Measurements from ENCODE around the gene KRT33A.

Gene KRT33A

DNA sequence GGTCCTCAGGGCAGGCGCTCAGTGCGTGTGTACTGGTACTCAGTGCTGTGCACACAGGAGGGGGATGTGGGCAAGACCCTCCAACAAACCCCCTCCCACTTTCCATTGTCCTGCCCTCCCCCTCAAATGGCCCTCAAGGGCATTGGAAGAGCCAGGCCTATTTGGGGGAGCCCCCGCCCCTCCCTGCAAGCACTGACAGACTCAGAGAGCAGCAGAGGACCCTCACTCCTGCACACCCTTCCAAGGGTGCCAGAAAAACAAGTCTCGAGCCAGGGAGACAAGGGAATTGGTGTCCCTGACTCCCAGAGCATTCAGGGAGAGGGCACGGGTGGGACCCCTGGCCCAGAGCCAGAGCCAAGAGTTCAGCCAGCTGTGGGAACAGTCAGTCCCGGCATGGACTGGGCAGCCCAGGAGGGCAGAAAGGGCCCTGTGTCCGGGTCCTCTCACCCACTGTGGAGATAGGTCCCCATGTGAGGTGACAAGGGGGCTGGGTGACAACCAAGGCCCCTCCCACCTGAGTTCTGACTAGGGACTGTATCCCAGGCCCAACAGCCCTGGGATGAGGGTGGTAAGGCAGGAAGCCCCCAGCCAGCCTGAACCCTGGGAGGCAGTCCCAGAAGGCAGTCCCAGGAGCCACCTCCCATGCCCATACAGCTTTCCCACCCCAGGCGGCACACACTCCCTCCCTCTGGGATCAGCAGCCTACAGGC lies 23.1 kb downstream of the KRT33A start:
- no peak for DNase-seq

DNA sequence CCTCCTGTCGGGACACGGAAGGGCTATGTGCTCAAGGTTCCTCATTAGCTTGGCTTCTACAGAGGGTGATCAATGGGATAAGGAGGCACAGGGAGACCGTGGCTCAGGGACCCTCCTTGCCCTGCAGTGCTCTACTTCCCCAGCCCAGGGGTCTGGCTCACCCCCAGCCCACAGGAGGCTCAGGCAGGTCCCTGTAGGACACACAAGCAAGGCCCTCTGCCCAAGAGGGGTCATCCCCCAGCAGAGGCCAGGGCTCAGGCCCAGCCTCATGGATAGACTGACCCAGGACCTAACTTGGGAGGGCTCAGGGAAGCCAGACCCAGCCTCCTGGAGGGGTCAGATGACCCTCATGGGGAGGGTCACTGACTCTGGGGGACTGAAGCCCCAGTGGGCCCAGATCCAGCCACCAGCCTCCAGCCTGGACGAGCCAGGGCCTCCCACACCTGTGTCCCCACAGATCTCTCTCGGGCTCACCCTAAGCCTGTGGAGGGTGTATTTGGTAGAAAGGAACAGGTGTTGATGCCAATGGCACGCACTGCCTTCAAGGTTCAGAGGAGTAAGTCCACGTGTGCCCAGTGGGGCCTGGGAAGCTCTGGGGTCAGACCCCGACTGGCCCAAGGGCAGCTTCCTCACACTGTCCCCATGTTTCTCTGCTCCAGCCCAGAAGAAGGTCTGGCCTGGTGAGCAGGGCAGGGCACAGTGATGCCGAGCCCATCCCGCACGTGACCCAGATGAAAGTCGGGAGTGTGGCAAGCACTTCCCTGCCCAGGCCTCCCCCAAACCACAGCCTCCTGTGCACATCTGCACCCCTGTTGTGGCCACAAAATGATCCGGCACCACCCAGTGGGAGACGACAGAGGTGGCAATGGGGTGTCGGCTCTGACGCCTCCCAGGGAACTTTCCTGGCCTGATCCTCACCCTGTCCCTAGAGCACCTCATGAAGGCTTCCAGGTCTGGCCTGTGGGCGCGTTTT lies 24.2 kb downstream of the KRT33A start:
- no peak for DNase-seq

DNA sequence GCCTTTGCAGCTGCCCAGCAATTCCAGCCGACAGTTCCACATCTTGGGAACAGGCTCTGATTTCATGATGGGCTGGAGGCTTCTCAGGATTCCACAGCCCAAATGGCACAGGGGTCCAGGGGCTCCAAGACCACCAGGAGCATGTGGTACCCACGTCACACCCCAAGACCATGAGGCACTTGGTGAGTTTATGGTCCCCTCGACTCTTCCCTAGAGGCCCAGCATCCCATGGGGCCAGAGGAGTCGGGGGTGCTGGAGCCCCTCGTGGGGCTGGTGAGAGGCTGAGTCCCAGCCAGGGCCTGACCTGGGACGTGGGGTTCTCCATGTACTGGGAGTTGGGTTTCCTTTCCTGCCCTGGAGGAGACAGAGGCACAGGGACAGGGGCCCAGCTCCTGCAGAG lies 25.0 kb downstream of the KRT33A start:
- no peak for DNase-seq

DNA sequence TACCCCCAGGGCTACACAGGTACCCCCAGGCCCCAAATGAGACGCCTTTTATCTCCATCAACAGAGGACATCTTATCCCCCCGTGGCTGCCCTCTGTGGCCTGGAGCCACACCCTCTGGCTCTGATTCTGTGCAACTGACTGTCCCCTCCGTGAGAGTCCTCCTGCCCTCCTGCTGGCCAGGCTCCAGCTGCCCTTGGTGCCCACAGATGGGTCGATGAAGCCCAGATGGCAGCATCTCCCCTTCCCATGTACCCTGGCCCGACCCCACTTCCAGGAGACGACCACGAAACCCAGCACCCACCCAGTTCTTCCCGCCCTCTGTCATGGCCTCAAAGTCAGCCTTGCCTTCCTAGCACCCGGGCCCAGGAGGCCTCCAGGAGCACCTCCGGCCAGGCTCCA lies 25.5 kb downstream of the KRT33A start:
- DNase-seq: no peak

DNA sequence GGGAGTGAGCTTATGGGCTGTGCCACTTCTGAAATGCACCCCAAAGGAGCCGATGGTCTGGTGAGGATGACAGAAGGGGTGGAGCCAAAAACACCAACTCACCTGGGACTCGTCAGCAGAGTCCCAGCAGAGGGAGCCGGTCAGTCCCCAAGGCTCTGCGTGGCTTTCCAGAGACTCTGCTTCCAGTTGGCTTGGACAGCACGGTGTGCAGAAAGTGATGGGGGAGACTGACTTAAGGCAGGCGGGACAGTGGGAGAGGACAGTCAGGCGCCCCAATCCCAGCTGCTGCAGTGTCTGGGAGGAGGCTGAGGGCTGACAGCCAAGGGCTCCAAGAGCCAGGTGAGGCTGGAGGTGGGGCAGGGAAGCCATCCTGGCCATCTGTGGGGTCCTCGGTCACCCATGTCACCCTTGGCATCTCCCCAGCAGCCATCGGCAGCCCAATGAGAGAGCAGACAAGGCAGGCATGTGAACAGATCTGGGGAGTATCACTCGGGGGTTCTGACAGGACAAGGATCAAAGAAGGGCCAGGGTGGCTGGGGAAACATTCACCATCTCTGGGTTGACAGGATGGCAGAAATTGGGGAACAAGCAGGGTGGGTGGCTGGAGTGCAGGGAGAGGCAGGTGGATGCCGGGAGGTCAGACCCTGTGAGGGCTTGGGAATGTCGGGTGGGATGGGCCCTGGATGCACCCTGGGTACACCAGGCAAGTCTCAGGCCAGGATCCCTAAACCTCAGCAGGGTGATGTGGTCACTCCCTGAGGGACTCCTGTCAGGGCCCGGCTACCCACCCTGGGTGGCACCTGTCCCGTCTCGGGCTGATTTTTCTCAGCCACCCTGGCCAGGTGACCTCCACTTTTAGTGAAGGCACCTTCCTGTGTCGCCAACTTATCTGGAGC lies 26.2 kb downstream of the KRT33A start:
- peak; percentile 5 for DNase-seq

DNA sequence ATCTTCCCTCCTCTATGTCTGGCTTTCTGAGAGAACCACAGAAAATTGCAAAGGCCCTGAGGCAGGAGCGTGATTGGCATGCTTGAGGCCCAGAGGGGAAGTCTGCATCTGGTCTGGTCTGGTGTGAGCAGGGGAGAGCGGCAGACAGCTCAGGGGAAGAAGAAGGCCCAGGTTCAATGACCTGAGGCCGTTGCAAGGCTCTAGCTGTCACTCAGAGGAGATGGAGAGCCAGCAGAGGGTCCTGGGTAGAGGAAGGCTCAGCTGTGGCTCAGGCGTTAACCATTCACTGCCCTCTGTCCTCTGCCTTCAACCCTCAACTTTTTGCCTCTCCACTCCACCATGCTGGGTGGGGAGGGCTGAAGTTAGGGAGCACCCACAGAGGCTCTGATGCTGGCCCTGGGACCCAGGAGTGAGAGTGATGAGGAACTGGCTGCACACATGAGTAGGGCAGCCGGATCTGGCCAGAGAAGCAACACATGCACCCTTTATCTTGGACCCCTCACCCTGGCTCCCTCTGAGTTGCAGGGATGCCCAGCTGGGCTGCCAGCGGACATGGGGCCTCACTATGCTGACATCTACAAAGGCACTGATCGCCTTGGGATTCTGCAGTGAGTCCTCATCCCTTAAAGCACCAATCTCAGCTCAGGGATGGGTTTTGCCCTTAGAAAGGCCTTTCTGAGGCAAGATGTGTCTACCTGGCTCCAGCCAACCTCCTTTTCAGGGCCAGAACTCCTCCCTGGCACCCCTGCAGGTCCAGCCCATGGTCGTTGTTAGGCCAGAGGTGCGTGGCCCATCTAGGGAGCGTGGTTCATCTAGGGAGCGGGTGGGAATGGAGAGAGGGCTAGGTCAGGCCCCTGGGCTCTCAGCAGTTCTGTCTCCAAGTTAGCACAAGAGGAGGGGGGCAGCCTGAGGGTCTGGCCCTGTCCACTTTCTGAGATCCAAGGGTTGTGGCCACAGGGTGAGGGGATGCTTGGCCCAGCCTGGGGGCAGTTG lies 27.4 kb downstream of the KRT33A start:
- no peak for DNase-seq

DNA sequence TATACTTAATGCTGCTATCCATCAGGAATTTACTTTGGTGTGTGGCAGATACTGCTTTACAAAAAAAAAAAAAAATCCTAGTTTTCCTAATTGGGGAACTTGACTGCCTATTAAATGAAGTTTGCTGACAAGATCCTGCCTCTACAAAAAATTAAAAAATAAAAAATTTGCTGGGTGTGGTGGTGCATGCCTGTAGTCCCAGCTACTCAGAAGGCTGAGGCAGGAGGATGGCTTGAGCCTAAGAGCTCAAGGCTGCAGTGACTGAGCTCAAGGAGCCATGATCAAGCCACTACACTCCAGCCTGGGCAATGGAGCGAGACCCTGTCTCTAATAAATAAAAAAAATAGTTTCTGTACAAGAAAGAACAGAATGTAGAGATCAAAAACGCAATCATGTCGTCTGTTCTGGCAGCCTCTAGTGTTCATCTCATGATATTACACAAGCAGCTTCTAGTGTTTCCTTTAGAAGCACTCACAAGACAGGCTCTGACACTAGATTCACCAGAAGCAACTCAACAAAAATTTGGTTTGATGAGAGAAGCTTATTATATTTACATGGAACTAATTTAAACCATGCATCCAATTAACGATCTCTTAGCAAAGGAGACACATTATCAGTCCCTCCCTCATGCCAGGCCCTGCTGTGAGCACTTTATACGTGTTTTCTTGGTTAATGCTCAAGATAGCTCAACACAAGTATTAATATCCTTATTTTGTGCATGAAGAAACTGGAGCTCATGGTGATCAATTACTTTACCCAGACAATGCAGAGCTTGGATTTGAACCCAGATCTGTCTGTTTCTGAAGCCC lies 28.3 kb downstream of the KRT33A start:
- peak; percentile 75 for DNase-seq

DNA sequence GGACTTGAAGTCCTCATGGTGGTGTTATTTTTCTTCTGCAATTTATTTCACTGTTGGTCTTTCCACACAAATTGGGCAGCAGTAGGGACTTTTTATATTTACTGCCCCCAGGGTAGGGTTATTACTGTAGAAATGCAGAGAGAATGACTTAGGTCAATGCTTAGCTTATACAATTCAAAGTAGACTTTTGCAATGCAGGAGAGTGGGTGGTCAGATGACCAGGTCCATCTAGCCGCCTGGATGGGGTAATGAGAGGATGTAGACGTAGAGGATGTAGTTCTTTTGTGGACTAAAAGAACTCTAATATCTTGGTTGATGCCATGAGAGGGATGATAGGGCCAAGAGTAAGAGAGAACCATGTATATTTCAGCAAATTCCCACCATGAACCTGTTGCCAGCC lies 32.4 kb downstream of the KRT33A start:
- DNase-seq: no peak

DNA sequence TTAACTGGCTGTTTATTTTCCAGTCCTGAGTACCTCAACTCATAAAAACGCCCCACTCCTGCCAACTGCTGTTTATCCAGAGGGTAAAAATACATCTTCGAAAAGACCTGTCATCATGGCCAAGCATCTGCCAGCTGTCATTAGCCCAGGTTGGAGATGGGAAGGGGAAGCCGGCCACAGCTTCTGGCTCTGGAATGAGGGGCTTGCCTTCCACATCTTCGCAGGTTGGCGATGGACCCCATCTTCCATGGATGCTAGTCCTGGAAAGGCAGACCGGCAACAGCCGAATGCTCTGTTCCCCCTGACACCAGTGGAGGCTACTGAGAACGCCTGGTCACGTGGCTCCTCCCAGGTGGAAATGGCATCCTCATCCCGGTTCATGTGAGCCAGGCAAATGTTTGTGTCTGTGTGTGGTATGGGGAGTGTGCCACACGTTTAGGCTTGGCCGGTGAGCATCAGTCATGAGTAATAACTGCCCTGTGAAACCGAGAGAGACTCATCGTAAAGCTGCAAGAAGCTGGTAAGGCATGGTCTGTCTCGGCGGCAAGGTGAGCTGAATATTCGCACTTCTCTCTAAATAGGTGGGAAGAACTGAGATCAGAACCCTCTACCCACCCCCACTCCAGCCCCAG lies 34.7 kb downstream of the KRT33A start:
- DNase-seq: no peak

DNA sequence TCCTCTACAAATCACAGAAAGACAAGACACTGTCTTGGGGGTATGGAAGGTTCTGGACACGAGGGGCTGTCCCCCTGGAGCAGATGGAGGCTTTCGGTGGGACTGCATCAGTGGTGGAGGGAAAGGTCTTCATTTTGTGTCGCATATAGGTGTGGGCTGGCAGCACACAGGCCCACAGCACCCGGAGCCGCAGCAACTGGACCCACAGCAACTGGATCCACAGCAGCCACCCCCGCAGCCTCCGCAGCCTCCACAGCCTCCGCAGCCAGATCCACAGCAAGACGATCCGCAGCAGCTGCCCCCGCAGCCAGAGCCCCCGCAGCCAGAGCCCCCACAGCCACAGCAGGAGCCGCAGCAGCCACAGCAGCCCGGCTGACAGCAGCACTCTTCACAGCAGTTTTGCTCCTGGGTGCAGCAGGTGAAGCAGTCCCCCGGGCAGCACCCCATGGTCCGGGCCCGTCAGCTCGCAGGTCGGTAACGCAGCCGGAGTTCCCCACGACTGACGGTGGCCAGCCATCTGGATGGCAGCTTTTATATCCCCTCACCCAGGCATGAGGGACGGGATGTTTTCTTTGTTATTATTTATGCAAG lies 35.3 kb downstream of the KRT33A start, which contains the start of gene KRTAP17-1:
Gene KRTAP17-1 (minus strand): TSS at position 507 of the 591 bp plus-strand sequence. CDS start 60 bp downstream, at position 447.
- no peak for DNase-seq

DNA sequence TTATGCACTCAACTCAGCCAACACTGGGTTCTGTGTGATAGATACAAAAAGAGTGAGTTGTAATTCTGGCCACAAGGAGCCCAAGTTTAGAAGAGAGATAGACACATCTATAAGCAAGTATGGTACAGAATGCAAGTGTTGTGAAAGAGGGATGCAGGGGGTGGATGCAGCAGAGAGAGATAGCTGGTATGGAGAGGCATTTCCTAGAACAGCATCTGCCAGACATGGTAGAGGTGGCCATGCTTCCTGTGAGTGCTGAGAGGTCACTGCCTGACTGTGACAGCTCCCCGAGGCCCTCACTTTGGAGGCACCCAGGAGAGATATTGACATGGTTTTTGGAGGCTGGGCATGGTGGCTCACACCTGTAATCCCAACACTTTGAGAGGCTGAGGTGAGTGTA lies 39.5 kb downstream of the KRT33A start:
- no peak for DNase-seq

DNA sequence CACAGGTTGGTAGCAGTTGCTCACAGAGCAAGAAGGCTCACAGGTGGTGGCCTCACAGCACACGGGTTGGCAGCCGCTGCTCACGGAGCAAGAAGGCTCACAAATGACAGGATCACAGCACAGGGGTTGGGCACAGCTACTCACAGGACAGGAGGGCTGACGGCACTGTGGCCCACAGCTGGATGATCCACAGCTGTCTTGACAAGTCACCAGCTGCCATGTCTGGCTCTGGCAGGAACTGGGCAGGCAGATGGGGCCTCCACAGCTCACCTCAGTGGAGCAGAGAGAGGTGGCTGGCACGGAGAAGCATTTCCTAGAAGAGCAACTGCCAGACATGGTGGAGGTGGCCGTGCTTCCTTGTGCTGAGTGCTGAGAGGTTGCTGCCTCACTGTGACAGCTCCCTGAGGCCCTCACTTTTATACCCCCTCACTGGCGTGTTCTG lies 41.7 kb downstream of the KRT33A start, which contains the start of gene KRTAP16-1:
Gene KRTAP16-1 (minus strand): TSS at position 392 of the 442 bp plus-strand sequence. CDS start 56 bp downstream, at position 336.
- no peak for DNase-seq

DNA sequence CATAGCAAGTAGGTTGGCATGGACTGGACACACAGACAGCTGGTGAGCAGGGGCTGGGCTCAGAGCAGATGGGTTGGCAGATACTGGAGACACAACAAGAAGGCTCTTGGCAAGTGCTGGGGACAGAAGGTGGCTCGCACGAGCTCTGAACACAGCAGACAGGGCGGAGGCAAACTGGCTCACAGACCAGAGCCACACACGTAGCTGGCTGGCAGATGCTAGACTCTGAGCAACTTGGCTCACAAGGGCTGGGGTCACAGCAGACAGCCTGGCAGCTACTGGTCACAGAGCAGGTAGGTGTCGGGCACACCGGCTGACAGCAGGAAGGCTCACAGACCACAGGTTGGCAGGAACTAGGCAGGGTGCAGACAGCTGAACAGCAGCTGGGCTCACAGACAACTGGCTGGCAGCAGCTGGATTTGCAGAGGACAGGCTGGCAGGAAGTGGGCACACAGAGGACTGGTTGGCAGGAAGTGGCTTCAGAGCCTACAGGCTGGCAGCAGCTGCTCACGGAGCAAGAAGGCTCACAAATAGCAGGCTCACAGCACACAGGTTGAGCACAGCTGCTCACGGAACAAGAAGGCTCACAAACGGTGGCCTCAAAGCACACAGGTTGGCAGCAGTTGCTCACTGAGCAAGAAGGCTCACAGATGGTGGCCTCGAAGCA lies 42.2 kb downstream of the KRT33A start:
- no peak for DNase-seq

DNA sequence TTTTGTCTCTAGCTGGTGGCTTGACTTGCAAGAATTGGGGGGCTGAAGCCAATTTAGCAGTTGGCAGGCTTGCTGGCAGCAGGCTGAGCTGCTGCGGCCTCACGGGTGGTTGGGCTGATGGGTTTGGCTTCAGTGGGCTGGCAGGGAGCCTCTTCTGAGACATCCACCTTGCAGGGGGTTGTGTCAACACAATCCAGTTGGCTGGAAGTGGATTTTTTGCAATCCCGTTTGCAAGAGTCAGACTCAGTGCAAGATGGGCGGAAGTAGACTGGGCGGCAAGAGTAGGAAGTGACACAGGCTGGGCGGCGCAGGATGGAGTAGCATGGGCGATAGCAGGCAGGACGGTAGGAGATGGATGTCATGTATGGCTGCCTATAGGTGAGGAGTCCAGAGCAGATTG lies 43.0 kb downstream of the KRT33A start:
- no peak for DNase-seq

DNA sequence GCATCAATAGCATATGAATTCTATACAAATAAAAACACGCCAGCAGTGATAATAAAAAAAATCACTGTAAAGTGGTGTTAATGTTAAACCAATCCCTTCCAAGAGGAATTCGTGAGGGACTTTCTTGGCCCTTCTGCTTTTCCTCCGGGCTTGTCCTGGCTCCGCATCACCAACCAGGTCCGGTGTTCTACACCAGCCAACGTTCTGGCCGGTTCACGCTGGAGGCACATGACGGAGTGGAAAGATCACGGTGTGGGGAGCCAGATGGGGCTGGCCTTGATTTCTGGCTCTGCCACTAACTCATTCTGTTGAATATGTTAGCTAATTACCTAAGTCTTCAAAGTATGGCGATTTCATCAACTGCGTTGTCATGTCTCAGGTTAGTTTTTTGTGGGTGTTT lies 46.5 kb downstream of the KRT33A start:
- DNase-seq: no peak

DNA sequence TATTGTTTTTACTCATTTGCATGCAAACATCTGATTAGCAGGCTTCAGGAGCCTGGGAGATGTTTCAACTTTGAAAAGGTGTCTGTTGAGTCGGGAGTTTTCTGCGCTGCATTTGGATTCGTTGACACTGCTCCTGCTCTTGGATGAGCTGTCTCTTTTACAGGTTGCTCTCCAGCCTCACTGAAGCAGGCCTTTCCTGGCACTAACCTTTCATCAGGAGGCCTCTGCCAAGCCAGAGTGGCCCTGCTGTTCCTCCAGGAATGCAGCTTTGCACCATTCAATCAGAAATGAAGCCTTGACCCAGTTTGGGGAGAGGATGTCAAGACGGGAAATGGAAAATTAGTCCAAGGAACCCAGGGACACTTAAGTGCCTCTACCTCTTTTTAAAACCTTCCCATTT lies 47.6 kb downstream of the KRT33A start:
- no peak for DNase-seq

DNA sequence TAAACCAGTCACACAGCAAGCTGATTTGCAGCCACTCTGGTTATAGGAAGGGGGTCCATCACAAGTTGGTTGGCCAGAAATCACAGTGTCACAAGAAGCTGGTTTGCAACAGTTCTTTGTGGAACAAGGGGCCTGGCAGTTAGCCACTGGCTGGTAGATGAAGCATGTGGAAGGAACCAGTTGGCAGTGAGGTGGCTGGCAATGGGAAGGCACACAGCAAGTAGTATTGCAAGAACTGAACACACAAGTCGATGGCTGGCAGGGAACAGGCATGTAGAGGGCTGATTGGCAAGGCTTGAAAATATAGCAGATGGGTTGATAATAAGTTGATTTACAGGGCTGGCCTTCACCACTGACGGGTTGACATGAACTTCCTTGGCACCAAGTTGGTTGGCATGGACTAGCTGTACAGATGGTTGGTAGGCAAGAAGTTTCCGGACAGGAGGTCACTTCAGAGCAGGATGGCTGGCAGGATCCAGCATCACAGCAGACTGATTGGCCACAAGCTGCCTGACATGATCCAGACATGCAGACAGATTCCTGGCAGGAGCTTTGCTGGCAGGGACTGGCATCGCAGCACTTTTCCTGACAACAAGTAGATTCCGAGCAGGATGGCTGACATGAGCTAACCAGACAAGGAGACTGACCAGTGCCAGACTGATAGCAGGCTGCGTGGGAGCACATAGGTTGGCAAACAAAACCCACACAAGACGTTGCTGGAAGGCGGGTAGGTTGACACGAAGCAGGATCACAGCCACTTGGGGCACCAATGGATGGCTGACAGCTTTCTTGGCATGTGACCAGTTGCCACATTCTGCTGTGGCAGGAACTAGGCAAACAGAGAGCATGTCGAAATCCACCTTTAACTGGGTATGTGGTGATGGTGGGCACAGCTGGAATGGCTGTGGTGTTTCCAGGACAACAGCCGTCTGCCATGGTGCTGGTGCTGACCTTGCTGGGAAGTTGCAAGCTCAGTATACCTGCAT lies 48.4 kb downstream of the KRT33A start, which contains the start of gene KRTAP29-1:
Gene KRTAP29-1 (minus strand): TSS at position 936 of the 986 bp plus-strand sequence. CDS start 0 bp downstream, at position 936.
- DNase-seq: no peak
